GM23248 (cell line): Measurements from ENCODE around the gene TIMM44. TPM values are rescaled to one million over a fixed set of nuclear protein-coding genes. Genes with fewer than 3 reads are reported as not detected.
"Not testable (repeated sequence)": the region's sequence is repeated elsewhere in the genome, so short reads cannot be mapped to it uniquely, and the experiment has no call there.

Source experiments
- DNase-seq: peaks from one replicate; pipeline ENCODE4 v3.0.0-alpha.2; 2015
- H2AFZ ChIP-seq: fragments of 200-600 bp; sonication (generic); 2 replicates; pipeline ENCODE4 v1.6.1; 2016; ENCODE audit warnings: antibody characterized with exemption
- H3F3A ChIP-seq: fragments of 200-600 bp; sonication (generic); 2 replicates; pipeline ENCODE4 v1.6.1; 2016; ENCODE audit warnings: mild to moderate bottlenecking, antibody characterized with exemption, mixed run types; ENCODE audit not compliant: insufficient read depth
- H3K27ac ChIP-seq: fragments of 200-600 bp; sonication (generic); 2 replicates; pipeline ENCODE4 v1.5.1; 2016; ENCODE audit warnings: mild to moderate bottlenecking
- H3K27me3 ChIP-seq: fragments of 200-600 bp; sonication (generic); replicated peaks from 2 replicates; pipeline ENCODE4 v1.6.1; 2016; ENCODE audit warnings: mild to moderate bottlenecking; ENCODE audit not compliant: insufficient read depth
- H3K36me3 ChIP-seq: fragments of 200-600 bp; sonication (generic); 2 replicates; pipeline ENCODE4 v1.6.1; 2016; ENCODE audit warnings: low read depth, mild to moderate bottlenecking
- H3K4me1 ChIP-seq: fragments of 200-600 bp; sonication (generic); 2 replicates; pipeline ENCODE4 v1.6.1; 2016; ENCODE audit warnings: mild to moderate bottlenecking; ENCODE audit not compliant: insufficient read depth
- H3K4me2 ChIP-seq: fragments of 200-600 bp; sonication (generic); one replicate; pipeline ENCODE4 v1.6.1; 2016; ENCODE audit warnings: mild to moderate bottlenecking; ENCODE audit not compliant: unreplicated experiment
- H3K4me3 ChIP-seq: fragments of 200-600 bp; sonication (generic); 2 replicates; pipeline ENCODE4 v1.5.1; 2016; ENCODE audit warnings: mild to moderate bottlenecking
- H3K79me2 ChIP-seq: fragments of 200-600 bp; sonication (generic); 2 replicates; pipeline ENCODE4 v1.6.1; 2016; ENCODE audit warnings: mild to moderate bottlenecking; ENCODE audit not compliant: insufficient read depth
- H3K9ac ChIP-seq: fragments of 200-600 bp; sonication (generic); 2 replicates; pipeline ENCODE4 v1.6.1; 2016; ENCODE audit warnings: mild to moderate bottlenecking
- H3K9me2 ChIP-seq: fragments of 200-600 bp; sonication (generic); 2 replicates; pipeline ENCODE4 v1.6.1; 2016; ENCODE audit warnings: mixed run types, mild to moderate bottlenecking, moderate library complexity; ENCODE audit not compliant: insufficient read depth
- H3K9me3 ChIP-seq: fragments of 200-600 bp; sonication (generic); one replicate; pipeline ENCODE4 v1.6.1; 2017; ENCODE audit warnings: low read depth
- H4K20me1 ChIP-seq: fragments of 200-600 bp; sonication (generic); 2 replicates; pipeline ENCODE4 v1.6.0; 2016; ENCODE audit not compliant: insufficient read depth
- EZH2 ChIP-seq: fragments of 200-600 bp; sonication (generic); IDR thresholded peaks from 2 replicates; pipeline ENCODE4 v1.6.1; 2018; ENCODE audit warnings: antibody characterized with exemption, mild to moderate bottlenecking; ENCODE audit not compliant: insufficient read depth, poor library complexity, severe bottlenecking
- EZH2phosphoT487 ChIP-seq: fragments of 200-600 bp; sonication (generic); IDR thresholded peaks from 2 replicates; pipeline ENCODE4 v1.6.1; 2018; ENCODE audit warnings: antibody characterized with exemption, moderate library complexity, mild to moderate bottlenecking, low read depth; ENCODE audit not compliant: insufficient read depth
- WGBS, 2 experiments: methylation state at CpG; one replicate each; pipeline ENCODE4 v1.1.6; 2015 to 2017; ENCODE audit warnings: low lambda C conversion rate in 2 of 2, low coverage in 1 of 2; ENCODE audit errors: missing lambda C conversion rate in 2 of 2; 5-methylcytosine and 5-hydroxymethylcytosine counted together
- in situ Hi-C: fragments of 300-500 bp; cut with MboI; formaldehyde crosslinking; loops from 2 replicates; pipeline ENCODE4 v1.15.0; 2020
- polyA plus RNA-seq: library from polyadenylated mRNA; unstranded; fragments of >200 nt; fragmentation: Nextera tagmentation; extraction: Ambion mirVana; gene quantifications from 2 replicates; pipeline ENCODE4 v1.2.1, GENCODE V29; 2016
- total RNA-seq: library from RNA; depleted of rRNA; stranded (reverse); fragments of >200 nt; shearing (Covaris generic); gene quantifications from 2 replicates; pipeline ENCODE4 v1.2.3, GENCODE V29; 2014

TIMM44 gene
- total and polyA plus RNA-seq, 2 experiments from 2014 or later, result 25.8 to 53.1 TPM

DNA sequence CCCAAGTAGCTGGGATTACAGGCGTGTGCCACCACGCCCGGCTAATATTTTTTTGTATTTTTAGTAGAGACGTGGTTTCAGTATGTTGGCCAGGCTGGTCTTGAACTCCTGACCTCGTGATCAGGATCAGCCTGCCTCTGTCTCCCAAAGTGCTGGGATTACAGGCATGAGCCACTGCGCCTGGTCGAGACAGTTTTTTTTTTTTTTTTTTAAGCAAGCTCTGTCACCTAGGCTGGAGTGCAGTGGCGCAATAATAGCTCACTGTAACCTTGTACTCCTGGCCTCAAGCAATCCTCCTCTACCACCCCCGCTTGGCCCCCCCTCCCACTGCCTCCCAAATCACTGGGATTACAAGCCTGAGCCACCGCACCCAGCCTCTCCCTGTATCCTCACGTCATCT is 46.2 kb downstream of the TIMM44 start:
- Histone ChIP-seq H3K27me3 (no peaks in the 10 kb centered on the region), H3K9me2 (no peaks in the 10 kb centered on the region), H3K27ac (no peak overlapping the region), H3K36me3 (no peaks in the 10 kb centered on the region), H3K4me1 (0 out of 2 replicates have a peak, but pooled peaks cover under 1% of the 10 kb centered on the region), H2AFZ (no peak overlapping the region), H3K4me3 (no peak overlapping the region), H3F3A (no peaks in the 10 kb centered on the region), H4K20me1 (no peaks in the 10 kb centered on the region), H3K9me3 (no peaks in the 10 kb centered on the region), H3K4me2 (no peak overlapping the region), H3K9ac (no peak overlapping the region), H3K79me2 (0 out of 2 replicates have a peak, but pooled peaks cover 6% of the 10 kb centered on the region)
- TF ChIP-seq EZH2phosphoT487, result no peak
- no peak for TF ChIP-seq EZH2
- WGBS, 2 experiments, result 92 to 95% methylated on average over 8 to 11 of the region's 11 CpGs
- DNase-seq, result no peak
- in situ Hi-C loops, result no loop called here

DNA sequence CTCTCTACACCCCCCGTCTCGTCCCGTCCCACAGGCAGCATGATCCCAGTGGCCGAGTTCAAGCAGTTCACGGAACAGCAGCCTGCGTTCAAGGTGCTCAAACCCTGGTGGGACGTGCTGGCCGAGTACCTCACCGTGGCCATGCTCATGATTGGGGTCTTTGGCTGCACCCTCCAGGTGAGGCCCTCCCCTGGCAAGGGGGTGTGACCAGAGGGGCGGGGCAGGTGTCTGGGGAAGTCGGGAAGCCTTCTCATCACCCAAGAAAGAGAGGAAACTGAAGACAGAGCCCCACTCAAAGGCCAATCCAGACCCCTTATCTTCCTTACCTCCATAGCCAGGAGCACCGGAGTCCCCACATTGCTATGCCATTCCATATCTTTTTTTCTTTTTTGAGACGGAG is 47.9 kb downstream of the TIMM44 start:
- Histone ChIP-seq H3K27me3 (no peaks in the 10 kb centered on the region), H3K79me2 (no peaks in the 10 kb centered on the region), H3K9me3 (no peaks in the 10 kb centered on the region), H3K36me3 (no peaks in the 10 kb centered on the region), H4K20me1 (no peaks in the 10 kb centered on the region), H3K4me3 (no peak overlapping the region), H3K4me1 (no peaks in the 10 kb centered on the region), H3K9ac (no peak overlapping the region), H3F3A (no peaks in the 10 kb centered on the region), H3K27ac (no peak overlapping the region), H3K9me2 (no peaks in the 10 kb centered on the region), H3K4me2 (no peak overlapping the region), H2AFZ (no peak overlapping the region)
- in situ Hi-C loops, result no loop called here
- WGBS, 2 experiments, result 85 to 90% methylated on average over 13 of the region's 13 CpGs
- no peak for DNase-seq
- no peak for TF ChIP-seq EZH2phosphoT487
- no peak for TF ChIP-seq EZH2

DNA sequence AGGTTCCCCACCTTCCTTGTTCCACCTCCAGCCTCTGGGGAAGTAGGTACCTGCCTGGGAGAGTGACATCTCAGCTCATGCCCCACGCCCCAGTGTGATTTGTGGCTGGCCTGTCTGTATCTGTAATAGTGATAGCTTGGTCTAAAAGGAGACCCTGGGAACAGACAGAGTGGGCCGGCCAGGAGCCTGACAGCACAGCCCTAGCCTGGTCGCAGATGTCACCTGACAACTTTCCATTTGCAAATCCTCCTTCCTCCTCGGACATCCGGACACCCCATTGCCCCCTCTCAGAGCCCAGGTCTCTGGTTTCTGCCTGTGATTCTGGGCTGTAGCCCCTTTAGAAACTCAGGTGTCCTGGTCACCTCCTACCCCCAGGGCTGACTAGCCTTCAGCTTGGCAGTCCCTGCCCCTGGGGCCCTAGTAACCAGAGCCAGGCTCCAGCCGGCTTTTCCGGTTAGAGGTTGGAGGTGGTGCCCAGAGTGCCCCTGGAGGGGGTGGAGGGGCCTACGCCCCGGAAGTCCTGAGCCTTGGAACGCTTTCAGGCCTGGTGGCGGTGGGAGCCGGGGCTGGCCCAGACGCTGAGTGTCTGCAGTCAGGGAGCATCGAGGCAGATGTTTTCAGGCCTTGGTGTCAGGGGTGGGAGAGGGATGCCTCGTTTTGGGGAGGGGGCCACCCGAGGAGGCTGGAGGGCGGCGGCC is 48.7 kb downstream of the TIMM44 start:
- WGBS, 2 experiments, result 66% methylated on average over 17 to 18 of the region's 18 CpGs
- no peaks in the 10 kb centered on the region for H3K79me2 ChIP-seq
- no peak overlapping the region for H3K4me3 ChIP-seq
- H3K4me1 ChIP-seq, result no peaks in the 10 kb centered on the region
- H2AFZ ChIP-seq, result no peak overlapping the region
- no peaks in the 10 kb centered on the region for H4K20me1 ChIP-seq
- no peaks in the 10 kb centered on the region for H3K27me3 ChIP-seq
- H3K9me3 ChIP-seq, result no peaks in the 10 kb centered on the region
- no peaks in the 10 kb centered on the region for H3K36me3 ChIP-seq
- H3K4me2 ChIP-seq, result no peak overlapping the region
- in situ Hi-C loops, result no loop called here
- no peak for DNase-seq
- no peaks in the 10 kb centered on the region for H3K9me2 ChIP-seq
- no peaks in the 10 kb centered on the region for H3F3A ChIP-seq
- no peak overlapping the region for H3K27ac ChIP-seq
- TF ChIP-seq EZH2phosphoT487, result no peak
- no peak for TF ChIP-seq EZH2
- no peak overlapping the region for H3K9ac ChIP-seq

DNA sequence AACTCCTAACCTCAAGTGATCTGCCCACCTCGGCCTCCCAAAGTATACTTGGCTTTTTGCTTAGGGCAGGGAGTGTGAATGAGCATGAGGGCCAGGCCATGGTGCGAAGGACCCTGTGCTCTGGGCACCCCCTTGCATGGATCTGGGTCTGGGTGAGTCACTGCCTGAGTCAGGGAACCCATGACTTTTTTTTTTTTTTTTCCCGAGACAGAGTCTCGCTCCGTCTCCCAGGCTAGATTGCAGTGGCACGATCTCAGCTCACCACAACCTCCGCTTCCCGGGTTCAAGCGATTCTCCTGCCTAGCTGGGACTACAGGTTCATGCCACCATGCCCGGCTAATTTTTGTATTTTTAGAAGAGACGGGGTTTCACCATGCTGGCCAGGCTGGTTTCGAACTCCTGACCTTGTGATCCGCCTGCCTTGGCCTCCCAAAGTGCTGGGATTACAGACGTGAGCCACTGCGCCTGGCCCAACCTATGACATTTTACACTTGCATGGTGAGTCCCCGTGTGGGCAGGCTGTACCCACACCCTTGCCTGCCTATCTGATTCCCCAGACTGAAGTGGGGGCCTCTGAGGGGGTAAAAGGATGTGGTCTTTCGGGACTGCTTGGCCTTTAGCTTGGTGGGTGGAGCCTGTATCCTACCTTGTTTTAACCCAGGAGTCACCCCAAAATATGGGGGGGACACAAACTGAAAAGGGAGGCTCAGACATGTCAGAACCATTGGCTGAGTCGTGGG is 49.9 kb downstream of the TIMM44 start:
- H3K27ac ChIP-seq, H3K4me3 ChIP-seq, H2AFZ ChIP-seq, H3K79me2 ChIP-seq, H3K36me3 ChIP-seq, H3K9ac ChIP-seq, H3K27me3 ChIP-seq, H3K9me3 ChIP-seq, H3K4me1 ChIP-seq, in situ Hi-C loops, H4K20me1 ChIP-seq, H3F3A ChIP-seq, H3K4me2 ChIP-seq, H3K9me2 ChIP-seq: not testable (repeated sequence)
- DNase-seq, result peak; percentile 63
- 78 to 80% methylated on average over 18 of the region's 18 CpGs for WGBS, 2 experiments
